HepG2 (cell line): ENCODE data around the gene SRP9. TPM values are rescaled to one million over a fixed set of nuclear protein-coding genes. Genes with fewer than 3 reads are reported as not detected.

ENCODE experiments used
- FOXC1 ChIP-seq: sonication (generic); formaldehyde crosslinking; IDR thresholded peaks from 2 replicates; pipeline ENCODE4 v1.8.0; 2022; ENCODE audit warnings: mild to moderate bottlenecking, missing genetic modification reagents, borderline replicate concordance
- FOXK1 ChIP-seq: sonication (generic); formaldehyde crosslinking; IDR thresholded peaks from 2 replicates; pipeline ENCODE4 v1.4.0; 2020; ENCODE audit warnings: low read depth, missing genetic modification reagents, borderline replicate concordance
- HNRNPH1 ChIP-seq: fragments of 200-400 bp; formaldehyde crosslinking; optimal IDR thresholded peaks from 2 replicates; pipeline ENCODE3; 2017; ENCODE audit warnings: mild to moderate bottlenecking, low read depth, low read length
- MBNL3 ChIP-seq: fragments of 250-450 bp; sonication (Bioruptor Pico); conservative IDR thresholded peaks from 2 replicates; pipeline ENCODE4 v1.8.0; 2022; ENCODE audit warnings: mild to moderate bottlenecking, inconsistent platforms
- RAD21 ChIP-seq: fragments of 450-650 bp; formaldehyde crosslinking; IDR thresholded peaks from 2 replicates; pipeline ENCODE4 v1.5.0; 2020; ENCODE audit warnings: mild to moderate bottlenecking
- SNAPC2 ChIP-seq: sonication (generic); formaldehyde crosslinking; IDR thresholded peaks from 2 replicates; pipeline ENCODE4 v1.8.1; 2022; ENCODE audit warnings: mild to moderate bottlenecking, missing genetic modification reagents
- SP140L ChIP-seq: sonication (generic); formaldehyde crosslinking; IDR thresholded peaks from 2 replicates; pipeline ENCODE4 v1.4.0; 2020; ENCODE audit warnings: missing genetic modification reagents, borderline replicate concordance
- TCF7L2 ChIP-seq: IDR thresholded peaks from 2 replicates; pipeline ENCODE4 v1.6.1; 2011; ENCODE audit warnings: mild to moderate bottlenecking, low read depth, low read length, moderate library complexity
- TEAD2 ChIP-seq: sonication (generic); formaldehyde crosslinking; IDR thresholded peaks from 2 replicates; pipeline ENCODE4 v1.9.0; 2021; ENCODE audit warnings: missing genetic modification reagents
- ZNF138 ChIP-seq: sonication (generic); formaldehyde crosslinking; IDR thresholded peaks from 2 replicates; pipeline ENCODE4 v1.5.0; 2020; ENCODE audit warnings: mild to moderate bottlenecking, low read depth, missing genetic modification reagents
- ZNF430 ChIP-seq: sonication (generic); formaldehyde crosslinking; IDR thresholded peaks from 2 replicates; pipeline ENCODE4 v1.9.0; 2021; ENCODE audit warnings: mild to moderate bottlenecking, missing genetic modification reagents
- polyA plus RNA-seq, 8 experiments: library from polyadenylated mRNA; depleted of rRNA in 3 of 8; stranded (reverse) in 7 of 8; unstranded in 1 of 8; fragments of >200 nt; fragmentation: Illumina TruSeq in 4 of 8; extraction: Trizol in 4 of 8; gene quantifications; 2 replicates each; pipeline versions ENCODE4 v1.2.1 to v1.2.3, GENCODE V29; 2011 to 2016; ENCODE audit warnings: low read depth in 4 of 8, missing spikeins in 1 of 8, mixed read lengths in 1 of 8; ENCODE audit not compliant: insufficient read depth in 1 of 8
- total RNA-seq, 5 experiments: library from RNA; depleted of rRNA; stranded (reverse); fragments of >200 nt; fragmentation: Illumina TruSeq; extraction: Trizol; gene quantifications; 2 replicates each; pipeline ENCODE4 v1.2.3, GENCODE V29; 2016; ENCODE audit warnings: low read depth in 1 of 5
- TF ChIP-seq, protein P1 (sequence below): sonication (generic); formaldehyde crosslinking; IDR thresholded peaks from 2 replicates; pipeline ENCODE4 v1.4.0; 2020; ENCODE audit warnings: mild to moderate bottlenecking, missing genetic modification reagents, borderline replicate concordance
- TF ChIP-seq, protein P2 (sequence below): sonication (generic); formaldehyde crosslinking; IDR thresholded peaks from 2 replicates; pipeline ENCODE4 v1.5.1; 2020; ENCODE audit warnings: missing genetic modification reagents, mild to moderate bottlenecking, borderline replicate concordance
- TF ChIP-seq, protein P3 (sequence below): sonication (generic); formaldehyde crosslinking; IDR thresholded peaks from 2 replicates; pipeline ENCODE4 v1.4.0; 2020; ENCODE audit warnings: missing genetic modification reagents, borderline replicate concordance
- TF ChIP-seq, protein P4 (sequence below): fragments of 450-650 bp; IDR thresholded peaks from 2 replicates; pipeline ENCODE4 v1.6.1; 2016
- TF ChIP-seq, protein P5 (sequence below): sonication (generic); formaldehyde crosslinking; IDR thresholded peaks from 2 replicates; pipeline ENCODE4 v1.4.0; 2020; ENCODE audit warnings: mild to moderate bottlenecking, low read depth, missing genetic modification reagents
- TF ChIP-seq, protein P6 (sequence below): sonication (generic); formaldehyde crosslinking; IDR thresholded peaks from 2 replicates; pipeline ENCODE4 v1.8.0; 2022; ENCODE audit warnings: mild to moderate bottlenecking, missing genetic modification reagents, moderate library complexity

SRP9 gene
- total and polyA plus RNA-seq, 2 of the 13 experiments (the other 11 are each of a cell fraction or from before 2014, with no cell fraction given) = 251 to 307 TPM

DNA sequence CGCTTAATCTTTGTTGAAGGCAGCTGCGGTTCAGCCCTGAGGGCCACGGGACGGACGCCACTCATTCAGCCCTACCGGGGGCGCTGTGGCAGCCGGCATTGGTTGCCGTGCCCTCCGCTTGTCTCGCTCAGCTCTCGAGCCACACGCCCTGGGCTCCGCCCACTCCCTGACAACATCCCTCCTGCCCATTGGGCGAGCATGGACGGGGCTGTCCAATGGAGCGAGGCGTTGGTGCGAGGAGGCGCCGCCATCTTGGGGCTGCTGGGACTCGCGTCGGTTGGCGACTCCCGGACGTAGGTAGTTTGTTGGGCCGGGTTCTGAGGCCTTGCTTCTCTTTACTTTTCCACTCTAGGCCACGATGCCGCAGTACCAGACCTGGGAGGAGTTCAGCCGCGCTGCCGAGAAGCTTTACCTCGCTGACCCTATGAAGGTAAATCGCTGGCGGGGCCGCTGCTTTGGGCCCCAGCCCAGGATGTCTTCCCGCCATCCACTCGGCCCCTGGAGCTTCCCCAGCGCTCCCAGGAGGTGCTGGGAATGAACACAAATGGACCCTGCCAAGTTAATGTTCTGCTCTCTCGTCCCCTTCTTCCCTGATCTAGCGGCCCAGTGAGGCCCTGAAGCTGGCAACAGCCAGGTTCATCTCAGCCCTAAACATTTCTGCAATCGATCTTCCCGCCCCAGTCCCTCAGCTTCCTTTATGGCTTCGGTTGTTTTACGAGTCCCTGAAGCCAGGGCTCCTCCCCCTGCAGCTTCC lies at the start of gene SRP9 (continued):
- TF ChIP-seq, protein P1, sequence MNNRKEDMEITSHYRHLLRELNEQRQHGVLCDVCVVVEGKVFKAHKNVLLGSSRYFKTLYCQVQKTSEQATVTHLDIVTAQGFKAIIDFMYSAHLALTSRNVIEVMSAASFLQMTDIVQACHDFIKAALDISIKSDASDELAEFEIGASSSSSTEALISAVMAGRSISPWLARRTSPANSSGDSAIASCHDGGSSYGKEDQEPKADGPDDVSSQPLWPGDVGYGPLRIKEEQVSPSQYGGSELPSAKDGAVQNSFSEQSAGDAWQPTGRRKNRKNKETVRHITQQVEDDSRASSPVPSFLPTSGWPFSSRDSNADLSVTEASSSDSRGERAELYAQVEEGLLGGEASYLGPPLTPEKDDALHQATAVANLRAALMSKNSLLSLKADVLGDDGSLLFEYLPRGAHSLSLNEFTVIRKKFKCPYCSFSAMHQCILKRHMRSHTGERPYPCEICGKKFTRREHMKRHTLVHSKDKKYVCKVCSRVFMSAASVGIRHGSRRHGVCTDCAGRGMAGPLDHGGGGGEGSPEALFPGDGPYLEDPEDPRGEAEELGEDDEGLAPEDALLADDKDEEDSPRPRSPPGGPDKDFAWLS (CRISPR knock-in tag) = 0 out of 2 replicates have a peak, but pooled peaks have one; percentile 55
- TF ChIP-seq HNRNPH1 (no peak), FOXK1 (CRISPR knock-in tag) (peak; percentile 35; the same call in 1 of the 2 replicates), FOXC1 (peak; percentile 63; the same call in 1 of the 2 replicates), SP140L (CRISPR knock-in tag) (no peak), TCF7L2 (no peak), RAD21 (CRISPR knock-in tag) (peak; percentile 90), ZNF430 (peak; percentile 76), MBNL3 (CRISPR knock-in tag) (no peak), ZNF138 (0 out of 2 replicates have a peak, but pooled peaks have one; percentile 38), SNAPC2 (CRISPR knock-in tag) (no peak), TEAD2 (CRISPR knock-in tag) (no peak)
- TF ChIP-seq, protein P2, sequence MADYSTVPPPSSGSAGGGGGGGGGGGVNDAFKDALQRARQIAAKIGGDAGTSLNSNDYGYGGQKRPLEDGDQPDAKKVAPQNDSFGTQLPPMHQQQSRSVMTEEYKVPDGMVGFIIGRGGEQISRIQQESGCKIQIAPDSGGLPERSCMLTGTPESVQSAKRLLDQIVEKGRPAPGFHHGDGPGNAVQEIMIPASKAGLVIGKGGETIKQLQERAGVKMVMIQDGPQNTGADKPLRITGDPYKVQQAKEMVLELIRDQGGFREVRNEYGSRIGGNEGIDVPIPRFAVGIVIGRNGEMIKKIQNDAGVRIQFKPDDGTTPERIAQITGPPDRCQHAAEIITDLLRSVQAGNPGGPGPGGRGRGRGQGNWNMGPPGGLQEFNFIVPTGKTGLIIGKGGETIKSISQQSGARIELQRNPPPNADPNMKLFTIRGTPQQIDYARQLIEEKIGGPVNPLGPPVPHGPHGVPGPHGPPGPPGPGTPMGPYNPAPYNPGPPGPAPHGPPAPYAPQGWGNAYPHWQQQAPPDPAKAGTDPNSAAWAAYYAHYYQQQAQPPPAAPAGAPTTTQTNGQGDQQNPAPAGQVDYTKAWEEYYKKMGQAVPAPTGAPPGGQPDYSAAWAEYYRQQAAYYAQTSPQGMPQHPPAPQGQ (CRISPR knock-in tag) = no peak
- TF ChIP-seq, protein P3, sequence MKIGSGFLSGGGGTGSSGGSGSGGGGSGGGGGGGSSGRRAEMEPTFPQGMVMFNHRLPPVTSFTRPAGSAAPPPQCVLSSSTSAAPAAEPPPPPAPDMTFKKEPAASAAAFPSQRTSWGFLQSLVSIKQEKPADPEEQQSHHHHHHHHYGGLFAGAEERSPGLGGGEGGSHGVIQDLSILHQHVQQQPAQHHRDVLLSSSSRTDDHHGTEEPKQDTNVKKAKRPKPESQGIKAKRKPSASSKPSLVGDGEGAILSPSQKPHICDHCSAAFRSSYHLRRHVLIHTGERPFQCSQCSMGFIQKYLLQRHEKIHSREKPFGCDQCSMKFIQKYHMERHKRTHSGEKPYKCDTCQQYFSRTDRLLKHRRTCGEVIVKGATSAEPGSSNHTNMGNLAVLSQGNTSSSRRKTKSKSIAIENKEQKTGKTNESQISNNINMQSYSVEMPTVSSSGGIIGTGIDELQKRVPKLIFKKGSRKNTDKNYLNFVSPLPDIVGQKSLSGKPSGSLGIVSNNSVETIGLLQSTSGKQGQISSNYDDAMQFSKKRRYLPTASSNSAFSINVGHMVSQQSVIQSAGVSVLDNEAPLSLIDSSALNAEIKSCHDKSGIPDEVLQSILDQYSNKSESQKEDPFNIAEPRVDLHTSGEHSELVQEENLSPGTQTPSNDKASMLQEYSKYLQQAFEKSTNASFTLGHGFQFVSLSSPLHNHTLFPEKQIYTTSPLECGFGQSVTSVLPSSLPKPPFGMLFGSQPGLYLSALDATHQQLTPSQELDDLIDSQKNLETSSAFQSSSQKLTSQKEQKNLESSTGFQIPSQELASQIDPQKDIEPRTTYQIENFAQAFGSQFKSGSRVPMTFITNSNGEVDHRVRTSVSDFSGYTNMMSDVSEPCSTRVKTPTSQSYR = no peak
- TF ChIP-seq, protein P4, sequence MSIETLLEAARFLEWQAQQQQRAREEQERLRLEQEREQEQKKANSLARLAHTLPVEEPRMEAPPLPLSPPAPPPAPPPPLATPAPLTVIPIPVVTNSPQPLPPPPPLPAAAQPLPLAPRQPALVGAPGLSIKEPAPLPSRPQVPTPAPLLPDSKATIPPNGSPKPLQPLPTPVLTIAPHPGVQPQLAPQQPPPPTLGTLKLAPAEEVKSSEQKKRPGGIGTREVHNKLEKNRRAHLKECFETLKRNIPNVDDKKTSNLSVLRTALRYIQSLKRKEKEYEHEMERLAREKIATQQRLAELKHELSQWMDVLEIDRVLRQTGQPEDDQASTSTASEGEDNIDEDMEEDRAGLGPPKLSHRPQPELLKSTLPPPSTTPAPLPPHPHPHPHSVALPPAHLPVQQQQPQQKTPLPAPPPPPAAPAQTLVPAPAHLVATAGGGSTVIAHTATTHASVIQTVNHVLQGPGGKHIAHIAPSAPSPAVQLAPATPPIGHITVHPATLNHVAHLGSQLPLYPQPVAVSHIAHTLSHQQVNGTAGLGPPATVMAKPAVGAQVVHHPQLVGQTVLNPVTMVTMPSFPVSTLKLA = peak; percentile 54
- TF ChIP-seq, protein P5, sequence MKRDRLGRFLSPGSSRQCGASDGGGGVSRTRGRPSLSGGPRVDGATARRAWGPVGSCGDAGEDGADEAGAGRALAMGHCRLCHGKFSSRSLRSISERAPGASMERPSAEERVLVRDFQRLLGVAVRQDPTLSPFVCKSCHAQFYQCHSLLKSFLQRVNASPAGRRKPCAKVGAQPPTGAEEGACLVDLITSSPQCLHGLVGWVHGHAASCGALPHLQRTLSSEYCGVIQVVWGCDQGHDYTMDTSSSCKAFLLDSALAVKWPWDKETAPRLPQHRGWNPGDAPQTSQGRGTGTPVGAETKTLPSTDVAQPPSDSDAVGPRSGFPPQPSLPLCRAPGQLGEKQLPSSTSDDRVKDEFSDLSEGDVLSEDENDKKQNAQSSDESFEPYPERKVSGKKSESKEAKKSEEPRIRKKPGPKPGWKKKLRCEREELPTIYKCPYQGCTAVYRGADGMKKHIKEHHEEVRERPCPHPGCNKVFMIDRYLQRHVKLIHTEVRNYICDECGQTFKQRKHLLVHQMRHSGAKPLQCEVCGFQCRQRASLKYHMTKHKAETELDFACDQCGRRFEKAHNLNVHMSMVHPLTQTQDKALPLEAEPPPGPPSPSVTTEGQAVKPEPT (CRISPR knock-in tag) = no peak
- TF ChIP-seq, protein P6, sequence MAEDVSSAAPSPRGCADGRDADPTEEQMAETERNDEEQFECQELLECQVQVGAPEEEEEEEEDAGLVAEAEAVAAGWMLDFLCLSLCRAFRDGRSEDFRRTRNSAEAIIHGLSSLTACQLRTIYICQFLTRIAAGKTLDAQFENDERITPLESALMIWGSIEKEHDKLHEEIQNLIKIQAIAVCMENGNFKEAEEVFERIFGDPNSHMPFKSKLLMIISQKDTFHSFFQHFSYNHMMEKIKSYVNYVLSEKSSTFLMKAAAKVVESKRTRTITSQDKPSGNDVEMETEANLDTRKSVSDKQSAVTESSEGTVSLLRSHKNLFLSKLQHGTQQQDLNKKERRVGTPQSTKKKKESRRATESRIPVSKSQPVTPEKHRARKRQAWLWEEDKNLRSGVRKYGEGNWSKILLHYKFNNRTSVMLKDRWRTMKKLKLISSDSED (CRISPR knock-in tag) = no peak
